K562 (cell line): ENCODE results near the gene KRT14. TPM values are rescaled to one million over a fixed set of nuclear protein-coding genes. Genes with fewer than 3 reads are reported as not detected.

ENCODE experiments used
- ATF3 ChIP-seq, 2 experiments: fragments of 450-650 bp in 1 of 2; sonication (generic) in 1 of 2; formaldehyde crosslinking in 1 of 2; IDR thresholded peaks in 1 of 2; conservative IDR thresholded peaks in 1 of 2; 2 replicates each; pipeline versions ENCODE4 v1.6.1 to v1.8.1; 2016 to 2023; ENCODE audit warnings: mild to moderate bottlenecking in 2 of 2, moderate library complexity in 2 of 2, inconsistent platforms in 1 of 2, missing genetic modification reagents in 1 of 2
- ATF7 ChIP-seq: fragments of 450-650 bp; IDR thresholded peaks from 2 replicates; pipeline ENCODE4 v1.7.1; 2014; ENCODE audit warnings: mild to moderate bottlenecking, moderate library complexity
- BRF1 ChIP-seq: IDR thresholded peaks from 3 replicates; pipeline ENCODE4 v1.6.1; 2011; ENCODE audit warnings: borderline replicate concordance, mild to moderate bottlenecking; ENCODE audit not compliant: insufficient read length; ENCODE audit errors: extremely low read depth
- CBFA2T2 ChIP-seq: fragments of 450-650 bp; conservative IDR thresholded peaks from 2 replicates; pipeline ENCODE4 v1.6.1; 2017; ENCODE audit warnings: mild to moderate bottlenecking
- CBFA2T3 ChIP-seq: fragments of 450-650 bp; IDR thresholded peaks from 2 replicates; pipeline ENCODE4 v1.6.1; 2017
- EP300 ChIP-seq: IDR thresholded peaks from 2 replicates; pipeline ENCODE4 v1.6.1; 2012; ENCODE audit warnings: low read length, improper control_type of control experiment
- FOS ChIP-seq: IDR thresholded peaks from 3 replicates; pipeline ENCODE4 v1.6.1; 2011; ENCODE audit not compliant: insufficient read length; ENCODE audit errors: extremely low read depth
- FOSL1 ChIP-seq: fragments of 200-800 bp; sonication (Bioruptor generic); conservative IDR thresholded peaks from 2 replicates; pipeline ENCODE4 v1.6.1; 2016; ENCODE audit warnings: missing genetic modification characterization, missing compliant biosample characterization
- GABPB1 ChIP-seq: sonication (generic); formaldehyde crosslinking; IDR thresholded peaks from 2 replicates; pipeline ENCODE4 v1.8.0; 2022; ENCODE audit warnings: mild to moderate bottlenecking, missing genetic modification reagents
- HDAC1 ChIP-seq, 2 experiments: fragments of 450-650 bp; IDR thresholded peaks; 2 replicates each; pipeline ENCODE4 v1.6.1; 2016 to 2017; ENCODE audit warnings: inconsistent platforms in 1 of 2, mild to moderate bottlenecking in 1 of 2, moderate library complexity in 1 of 2
- NR2C1 ChIP-seq, 2 experiments: fragments of 450-650 bp; IDR thresholded peaks; 2 replicates each; pipeline ENCODE4 v1.6.1; 2017; ENCODE audit warnings: mild to moderate bottlenecking in 2 of 2, antibody characterized with exemption in 1 of 2, inconsistent platforms in 1 of 2, missing compliant biosample characterization in 1 of 2, missing genetic modification characterization in 1 of 2
- SMC3 ChIP-seq: conservative IDR thresholded peaks from 2 replicates; pipeline ENCODE4 v1.6.1; 2011; ENCODE audit warnings: low read depth, low read length, improper control_type of control experiment; ENCODE audit not compliant: insufficient read depth
- ZBTB33 ChIP-seq: sonication (generic); formaldehyde crosslinking; IDR thresholded peaks from 2 replicates; pipeline ENCODE4 v1.8.1; 2023; ENCODE audit warnings: mild to moderate bottlenecking, missing genetic modification reagents
- ZBTB7A ChIP-seq: IDR thresholded peaks from 2 replicates; pipeline ENCODE4 v1.6.1; 2011; ENCODE audit warnings: low read depth, mild to moderate bottlenecking, low read length, moderate library complexity, borderline replicate concordance; ENCODE audit not compliant: control insufficient read depth
- ZNF124 ChIP-seq: sonication (generic); formaldehyde crosslinking; IDR thresholded peaks from 2 replicates; pipeline ENCODE4 v1.8.1; 2022; ENCODE audit warnings: missing genetic modification reagents
- ZNF165 ChIP-seq: fragments of 250-450 bp; sonication (Bioruptor Pico); IDR thresholded peaks from 2 replicates; pipeline ENCODE4 v1.4.0; 2020; ENCODE audit warnings: borderline replicate concordance
- ZNF561 ChIP-seq: fragments of 450-650 bp; formaldehyde crosslinking; conservative IDR thresholded peaks from 2 replicates; pipeline ENCODE4 v1.4.0; 2020; ENCODE audit warnings: mild to moderate bottlenecking, moderate library complexity
- ZNF586 ChIP-seq: fragments of 450-650 bp; formaldehyde crosslinking; conservative IDR thresholded peaks from 2 replicates; pipeline ENCODE4 v1.4.0; 2020; ENCODE audit warnings: mild to moderate bottlenecking, moderate library complexity
- polyA plus RNA-seq, 8 experiments: library from polyadenylated mRNA; depleted of rRNA in 4 of 8; stranded (reverse) in 5 of 8; unstranded in 3 of 8; fragments of >200 nt; fragmentation: Nextera tagmentation in 2 of 8; fragmentation: Illumina TruSeq in 1 of 8; extraction: Ambion mirVana in 2 of 8; extraction: Trizol in 1 of 8; gene quantifications; 2 replicates each; pipeline versions ENCODE4 v1.2.1 to v1.2.3, GENCODE V29; 2011 to 2014; ENCODE audit warnings: inconsistent platforms in 1 of 8, missing spikeins in 1 of 8
- total RNA-seq, 7 experiments: library from RNA; depleted of rRNA in 6 of 7; stranded (reverse); fragments of >200 nt in 6 of 7; fragmentation: Illumina TruSeq in 2 of 7; extraction: Trizol in 2 of 7; gene quantifications; 2 replicates each; pipeline versions ENCODE4 v1.2.1 to v1.2.3, GENCODE V29; 2011 to 2021; ENCODE audit warnings: low replicate concordance in 1 of 7
- TF ChIP-seq, protein P1 (sequence below): fragments of 450-650 bp; IDR thresholded peaks from 2 replicates; pipeline ENCODE4 v1.6.1; 2017; ENCODE audit warnings: antibody characterized with exemption
- TF ChIP-seq, protein P2 (sequence below), 2 experiments: fragments of 450-650 bp; conservative IDR thresholded peaks; 2 replicates each; pipeline ENCODE4 v1.6.1; 2017; ENCODE audit warnings: mild to moderate bottlenecking in 2 of 2, moderate library complexity in 2 of 2
- TF ChIP-seq, protein P3 (sequence below): fragments of 450-650 bp; formaldehyde crosslinking; IDR thresholded peaks from 2 replicates; pipeline ENCODE4 v1.4.0; 2022; ENCODE audit warnings: missing genetic modification characterization

Gene KRT14
- total and polyA plus RNA-seq, 9 of the 15 experiments (the other 6 are each of a cell fraction or from before 2014, with no cell fraction given): 0.22 TPM; not detected in 8

DNA sequence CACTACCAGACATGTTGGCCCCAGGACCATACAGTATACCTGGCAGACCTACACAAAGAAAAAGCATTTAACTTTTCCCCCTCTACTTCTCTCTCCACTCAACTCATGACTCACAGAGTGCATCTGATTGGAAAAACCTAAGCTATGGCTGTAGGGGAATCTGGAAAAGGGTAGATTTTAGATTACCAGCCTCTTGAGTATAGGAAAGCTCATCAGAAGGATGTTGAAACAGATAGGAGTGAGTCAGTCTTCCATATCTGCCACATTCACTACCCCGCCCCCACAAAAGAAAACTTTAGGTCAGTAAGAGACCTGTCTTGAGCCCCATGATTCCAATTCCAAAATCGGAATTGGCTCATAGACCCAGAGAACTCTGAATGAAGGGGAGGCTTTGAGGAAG, 27.1 kb downstream of the KRT14 start (continued):
- TF ChIP-seq FOSL1 (tag): peak; percentile 97
- no peak for TF ChIP-seq ZNF124
- TF ChIP-seq, protein P1, sequence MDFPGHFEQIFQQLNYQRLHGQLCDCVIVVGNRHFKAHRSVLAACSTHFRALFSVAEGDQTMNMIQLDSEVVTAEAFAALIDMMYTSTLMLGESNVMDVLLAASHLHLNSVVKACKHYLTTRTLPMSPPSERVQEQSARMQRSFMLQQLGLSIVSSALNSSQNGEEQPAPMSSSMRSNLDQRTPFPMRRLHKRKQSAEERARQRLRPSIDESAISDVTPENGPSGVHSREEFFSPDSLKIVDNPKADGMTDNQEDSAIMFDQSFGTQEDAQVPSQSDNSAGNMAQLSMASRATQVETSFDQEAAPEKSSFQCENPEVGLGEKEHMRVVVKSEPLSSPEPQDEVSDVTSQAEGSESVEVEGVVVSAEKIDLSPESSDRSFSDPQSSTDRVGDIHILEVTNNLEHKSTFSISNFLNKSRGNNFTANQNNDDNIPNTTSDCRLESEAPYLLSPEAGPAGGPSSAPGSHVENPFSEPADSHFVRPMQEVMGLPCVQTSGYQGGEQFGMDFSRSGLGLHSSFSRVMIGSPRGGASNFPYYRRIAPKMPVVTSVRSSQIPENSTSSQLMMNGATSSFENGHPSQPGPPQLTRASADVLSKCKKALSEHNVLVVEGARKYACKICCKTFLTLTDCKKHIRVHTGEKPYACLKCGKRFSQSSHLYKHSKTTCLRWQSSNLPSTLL: no peak
- peak; percentile 7 for TF ChIP-seq FOS
- no peak for TF ChIP-seq NR2C1 (IDR thresholded peaks at IDR 0.05)
- TF ChIP-seq NR2C1 (tag; IDR thresholded peaks at IDR 0.05): no peak
- no peak for TF ChIP-seq ZNF586 (CRISPR knock-in tag)
- peak; percentile 77 for TF ChIP-seq CBFA2T3
- TF ChIP-seq GABPB1 (CRISPR knock-in tag): no peak
- no peak for TF ChIP-seq ATF7
- TF ChIP-seq HDAC1 (IDR thresholded peaks at IDR 0.05): peak in 1 of 2 experiments; percentile 33; a peak in 1 of 4 replicates
- TF ChIP-seq SMC3: no peak
- peak; percentile 68; the same call in 1 of the 2 replicates for TF ChIP-seq ATF3 (IDR thresholded peaks at IDR 0.05)
- no peak for TF ChIP-seq ATF3 (CRISPR knock-in tag; conservative IDR thresholded peaks at IDR 0.05)
- TF ChIP-seq ZBTB33 (CRISPR knock-in tag): no peak
- TF ChIP-seq ZNF165 (CRISPR knock-in tag): no peak
- TF ChIP-seq, protein P2, sequence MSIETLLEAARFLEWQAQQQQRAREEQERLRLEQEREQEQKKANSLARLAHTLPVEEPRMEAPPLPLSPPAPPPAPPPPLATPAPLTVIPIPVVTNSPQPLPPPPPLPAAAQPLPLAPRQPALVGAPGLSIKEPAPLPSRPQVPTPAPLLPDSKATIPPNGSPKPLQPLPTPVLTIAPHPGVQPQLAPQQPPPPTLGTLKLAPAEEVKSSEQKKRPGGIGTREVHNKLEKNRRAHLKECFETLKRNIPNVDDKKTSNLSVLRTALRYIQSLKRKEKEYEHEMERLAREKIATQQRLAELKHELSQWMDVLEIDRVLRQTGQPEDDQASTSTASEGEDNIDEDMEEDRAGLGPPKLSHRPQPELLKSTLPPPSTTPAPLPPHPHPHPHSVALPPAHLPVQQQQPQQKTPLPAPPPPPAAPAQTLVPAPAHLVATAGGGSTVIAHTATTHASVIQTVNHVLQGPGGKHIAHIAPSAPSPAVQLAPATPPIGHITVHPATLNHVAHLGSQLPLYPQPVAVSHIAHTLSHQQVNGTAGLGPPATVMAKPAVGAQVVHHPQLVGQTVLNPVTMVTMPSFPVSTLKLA (conservative IDR thresholded peaks at IDR 0.05): no peak
- TF ChIP-seq, protein P3, sequence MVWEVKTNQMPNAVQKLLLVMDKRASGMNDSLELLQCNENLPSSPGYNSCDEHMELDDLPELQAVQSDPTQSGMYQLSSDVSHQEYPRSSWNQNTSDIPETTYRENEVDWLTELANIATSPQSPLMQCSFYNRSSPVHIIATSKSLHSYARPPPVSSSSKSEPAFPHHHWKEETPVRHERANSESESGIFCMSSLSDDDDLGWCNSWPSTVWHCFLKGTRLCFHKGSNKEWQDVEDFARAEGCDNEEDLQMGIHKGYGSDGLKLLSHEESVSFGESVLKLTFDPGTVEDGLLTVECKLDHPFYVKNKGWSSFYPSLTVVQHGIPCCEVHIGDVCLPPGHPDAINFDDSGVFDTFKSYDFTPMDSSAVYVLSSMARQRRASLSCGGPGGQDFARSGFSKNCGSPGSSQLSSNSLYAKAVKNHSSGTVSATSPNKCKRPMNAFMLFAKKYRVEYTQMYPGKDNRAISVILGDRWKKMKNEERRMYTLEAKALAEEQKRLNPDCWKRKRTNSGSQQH (CRISPR knock-in tag): no peak
- no peak for TF ChIP-seq BRF1
- no peak for TF ChIP-seq ZBTB7A
- TF ChIP-seq EP300: peak; percentile 24; the same call in 1 of the 2 replicates
- TF ChIP-seq ZNF561 (CRISPR knock-in tag): no peak
- peak; percentile 62 for TF ChIP-seq CBFA2T2
